HG03558 (cell line): ENCODE results near the gene IMMP2L.
"Not testable (repeated sequence)": the region's sequence is repeated elsewhere in the genome, so short reads cannot be mapped to it uniquely, and the experiment has no call there.

ENCODE experiments used
- ATAC-seq: cut with Tn5 transposase; IDR thresholded peaks from one replicate; pipeline ENCODE4 v1.9.1; 2021; ENCODE audit warnings: moderate number of reproducible peaks; ENCODE audit not compliant: unreplicated experiment; ENCODE audit errors: extremely low read depth

The IMMP2L gene

GRCh38 chr7:111290419-111290818 lies 271.9 kb downstream of the IMMP2L start:
- no peak for ATAC-seq

GRCh38 chr7:111288441-111288840 lies 273.9 kb downstream of the IMMP2L start:
- ATAC-seq, result not testable (repeated sequence)

- ATAC-seq, result no peak
Measured at GRCh38 chr7:111282626-111283025, 279.7 kb downstream of the IMMP2L start.

- ATAC-seq, result no peak
Measured at GRCh38 chr7:111274857-111275256, 287.4 kb downstream of the IMMP2L start.

GRCh38 chr7:111272092-111272491 lies 290.2 kb downstream of the IMMP2L start:
- ATAC-seq, result no peak

- not testable (repeated sequence) for ATAC-seq
Measured at GRCh38 chr7:111270794-111271193, 291.5 kb downstream of the IMMP2L start.

- ATAC-seq, result no peak
Measured at GRCh38 chr7:111268941-111269340, 293.4 kb downstream of the IMMP2L start.

- ATAC-seq, result no peak
Measured at GRCh38 chr7:111266613-111267012, 295.7 kb downstream of the IMMP2L start.

GRCh38 chr7:111265394-111265793 lies 296.9 kb downstream of the IMMP2L start:
- no peak for ATAC-seq

GRCh38 chr7:111264981-111265380 lies 297.3 kb downstream of the IMMP2L start:
- no peak for ATAC-seq

- ATAC-seq, result no peak
Measured at GRCh38 chr7:111264111-111264868, 298.0 kb downstream of the IMMP2L start.

GRCh38 chr7:111262293-111263116 lies 299.8 kb downstream of the IMMP2L start:
- ATAC-seq, result no peak

- ATAC-seq, result no peak
Measured at GRCh38 chr7:111261496-111261895, 300.8 kb downstream of the IMMP2L start.

GRCh38 chr7:111259991-111260390 lies 302.3 kb downstream of the IMMP2L start:
- no peak for ATAC-seq

GRCh38 chr7:111256391-111256790 lies 305.9 kb downstream of the IMMP2L start:
- ATAC-seq, result no peak

GRCh38 chr7:111255576-111255975 lies 306.7 kb downstream of the IMMP2L start:
- no peak for ATAC-seq

- ATAC-seq, result not testable (repeated sequence)
Measured at GRCh38 chr7:111251365-111251764, 310.9 kb downstream of the IMMP2L start.

- not testable (repeated sequence) for ATAC-seq
Measured at GRCh38 chr7:111249807-111250206, 312.5 kb downstream of the IMMP2L start.

GRCh38 chr7:111242141-111242755 lies 320.0 kb downstream of the IMMP2L start:
- ATAC-seq, result no peak

GRCh38 chr7:111240371-111240770 lies 321.9 kb downstream of the IMMP2L start:
- peak; percentile 70 for ATAC-seq

- ATAC-seq, result no peak
Measured at GRCh38 chr7:111239437-111239836, 322.9 kb downstream of the IMMP2L start.
